Choroid plexus epithelial cell (primary cell): Measurements from ENCODE around the gene DMAC2L.

Experiments used
- DNase-seq: peaks from one replicate; pipeline ENCODE4 v3.0.0-alpha.2; 2010; ENCODE audit warnings: low read depth
- H3K4me3 ChIP-seq: 2 replicates; pipeline ENCODE4 v1.5.1; 2011; ENCODE audit warnings: low read depth, mild to moderate bottlenecking, control low read depth, low read length, moderate library complexity
- TF ChIP-seq, protein P1 (sequence below): conservative IDR thresholded peaks from 2 replicates; pipeline ENCODE4 v1.5.1; 2011; ENCODE audit warnings: low read depth, mild to moderate bottlenecking, control low read depth, inconsistent platforms, low read length, moderate library complexity

The DMAC2L gene

GRCh38 chr14:50344116-50344775 is 32.1 kb downstream of the DMAC2L start:
- DNase-seq: no peak

DNA sequence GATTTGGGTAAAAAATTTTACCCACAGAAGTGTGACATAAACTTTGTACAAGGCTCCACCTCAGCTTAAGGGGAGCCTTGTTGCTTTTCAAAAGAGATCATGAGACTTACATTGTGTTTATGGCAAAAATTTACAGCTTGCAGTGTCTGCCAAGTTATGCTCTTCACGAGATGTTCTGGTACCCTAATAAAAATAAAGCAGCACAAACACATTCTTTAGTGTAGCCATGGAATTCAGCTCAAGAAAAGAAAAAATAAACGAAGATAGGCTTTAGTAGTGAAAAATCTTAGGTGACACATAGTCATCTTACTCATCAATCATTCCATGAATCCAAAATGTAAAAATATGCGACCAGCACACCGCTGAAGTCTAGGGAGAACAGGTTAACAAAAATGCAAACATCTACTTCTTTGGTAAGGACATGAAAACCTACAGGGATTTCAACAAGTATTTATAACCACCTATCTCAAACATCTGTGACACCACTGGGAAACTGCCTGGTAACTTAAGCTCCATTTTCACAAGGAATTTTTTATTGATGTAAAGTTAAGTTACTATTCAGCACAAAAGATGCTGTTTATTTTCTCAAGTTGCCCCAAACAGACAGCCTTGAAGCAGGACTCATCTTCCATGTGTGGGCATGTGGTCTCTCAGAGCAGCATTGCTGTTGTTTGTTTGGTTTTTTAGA is 32.9 kb downstream of the DMAC2L start:
- H3K4me3 ChIP-seq: no peak overlapping the region
- peak; percentile 80 for DNase-seq
- TF ChIP-seq, protein P1, sequence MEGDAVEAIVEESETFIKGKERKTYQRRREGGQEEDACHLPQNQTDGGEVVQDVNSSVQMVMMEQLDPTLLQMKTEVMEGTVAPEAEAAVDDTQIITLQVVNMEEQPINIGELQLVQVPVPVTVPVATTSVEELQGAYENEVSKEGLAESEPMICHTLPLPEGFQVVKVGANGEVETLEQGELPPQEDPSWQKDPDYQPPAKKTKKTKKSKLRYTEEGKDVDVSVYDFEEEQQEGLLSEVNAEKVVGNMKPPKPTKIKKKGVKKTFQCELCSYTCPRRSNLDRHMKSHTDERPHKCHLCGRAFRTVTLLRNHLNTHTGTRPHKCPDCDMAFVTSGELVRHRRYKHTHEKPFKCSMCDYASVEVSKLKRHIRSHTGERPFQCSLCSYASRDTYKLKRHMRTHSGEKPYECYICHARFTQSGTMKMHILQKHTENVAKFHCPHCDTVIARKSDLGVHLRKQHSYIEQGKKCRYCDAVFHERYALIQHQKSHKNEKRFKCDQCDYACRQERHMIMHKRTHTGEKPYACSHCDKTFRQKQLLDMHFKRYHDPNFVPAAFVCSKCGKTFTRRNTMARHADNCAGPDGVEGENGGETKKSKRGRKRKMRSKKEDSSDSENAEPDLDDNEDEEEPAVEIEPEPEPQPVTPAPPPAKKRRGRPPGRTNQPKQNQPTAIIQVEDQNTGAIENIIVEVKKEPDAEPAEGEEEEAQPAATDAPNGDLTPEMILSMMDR: no peak

More at GRCh38 chr14:50344116-50344775, 32.1 kb downstream of the DMAC2L start:
- TF ChIP-seq, protein P1: no peak
- H3K4me3 ChIP-seq: no peak overlapping the region

DNA sequence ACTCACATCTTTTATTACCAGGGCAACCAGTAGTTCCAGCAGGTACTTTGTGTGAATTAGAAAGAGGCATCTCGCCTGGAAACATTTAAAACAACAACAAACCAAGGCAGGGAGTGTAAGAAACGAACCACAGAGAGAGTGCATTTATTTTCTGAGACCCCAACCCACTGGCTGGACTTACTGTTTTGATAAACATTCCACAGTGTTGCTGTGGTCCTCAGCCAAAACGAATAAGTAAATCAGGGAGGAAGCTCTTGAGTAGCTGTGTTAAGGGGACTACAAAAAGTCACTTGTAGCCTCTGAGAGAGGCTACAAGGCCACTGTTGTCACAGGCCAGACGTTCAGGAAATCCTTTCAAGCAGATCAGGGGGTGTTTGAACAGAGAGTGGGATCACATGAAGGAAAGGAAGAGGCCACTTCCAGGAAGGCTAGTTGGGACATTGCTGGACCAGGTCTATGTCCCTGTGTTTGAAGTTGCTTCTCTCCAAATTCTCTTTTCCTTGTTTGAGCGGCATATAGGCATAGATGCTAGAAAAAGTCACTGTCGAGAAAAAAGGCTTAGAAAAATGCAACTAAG is 33.8 kb downstream of the DMAC2L start:
- DNase-seq: no peak
- no peak overlapping the region for H3K4me3 ChIP-seq
- TF ChIP-seq, protein P1: no peak

- DNase-seq: peak; percentile 74
These were observed 35.4 kb downstream of the DMAC2L start for GRCh38 chr14:50347521-50347920.

DNA sequence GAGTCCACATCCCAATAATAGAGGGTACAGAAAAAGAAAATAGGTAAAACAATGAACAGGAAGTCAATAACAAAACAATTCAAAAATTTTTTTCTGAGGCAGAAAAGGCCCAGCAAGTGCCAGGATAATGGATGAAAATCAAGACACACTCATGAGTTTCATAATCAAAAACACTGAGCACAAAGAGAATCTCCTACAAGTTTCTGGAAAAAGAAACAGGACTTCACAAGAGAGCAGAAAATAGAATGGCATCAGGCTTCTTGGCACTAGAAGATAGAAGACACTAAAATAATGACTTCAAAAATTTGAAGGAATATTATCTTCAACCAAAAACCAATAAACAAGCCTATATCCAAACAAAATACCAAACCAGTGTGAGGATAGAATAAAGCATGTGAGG is 36.8 kb downstream of the DMAC2L start:
- no peak for DNase-seq
- no peak overlapping the region for H3K4me3 ChIP-seq
- TF ChIP-seq, protein P1: no peak

More at GRCh38 chr14:50347521-50347920, 35.4 kb downstream of the DMAC2L start:
- H3K4me3 ChIP-seq: no peak overlapping the region
- TF ChIP-seq, protein P1: no peak

- TF ChIP-seq, protein P1: no peak
- no peak overlapping the region for H3K4me3 ChIP-seq
- DNase-seq: no peak
These were observed 38.9 kb downstream of the DMAC2L start for GRCh38 chr14:50350975-50351374.

DNA sequence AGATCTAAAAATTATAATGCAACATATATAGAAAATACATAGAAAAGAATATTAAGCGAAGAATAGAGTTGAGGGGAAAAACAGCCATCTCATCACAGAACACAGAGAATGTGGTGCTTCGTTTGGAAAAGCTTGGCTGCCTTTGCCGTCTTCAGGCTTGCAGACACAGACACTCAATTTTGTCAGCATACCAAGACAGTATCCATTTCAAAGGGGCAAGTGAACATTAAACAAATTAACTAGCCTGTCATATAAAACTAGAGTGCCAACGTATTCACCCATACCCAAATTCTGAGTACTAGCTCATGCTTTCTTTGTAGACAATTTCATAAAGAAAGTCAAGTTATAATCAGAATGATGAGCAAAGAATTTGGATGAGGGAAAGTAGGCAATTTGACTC is 40.5 kb downstream of the DMAC2L start:
- H3K4me3 ChIP-seq: no peak overlapping the region
- no peak for DNase-seq
- TF ChIP-seq, protein P1: no peak
